GM12878 (cell line): ENCODE data around the gene AMOTL1.

ENCODE experiments used
- CEBPB ChIP-seq, 2 experiments: fragments of 150-350 bp in 1 of 2; IDR thresholded peaks; 2 replicates each; pipeline ENCODE4 v1.6.1; 2012 to 2014; ENCODE audit warnings: low read depth in 2 of 2, low read length in 2 of 2, borderline replicate concordance in 1 of 2, inconsistent platforms in 1 of 2
- ETV6 ChIP-seq, 2 experiments: fragments of 450-650 bp in 1 of 2; IDR thresholded peaks in 1 of 2; conservative IDR thresholded peaks in 1 of 2; 2 replicates each; pipeline ENCODE4 v1.6.1; 2014; ENCODE audit warnings: antibody characterized with exemption in 1 of 2, borderline replicate concordance in 1 of 2, low read depth in 1 of 2, mild to moderate bottlenecking in 1 of 2, moderate library complexity in 1 of 2
- JUNB ChIP-seq: IDR thresholded peaks from 2 replicates; pipeline ENCODE4 v1.6.1; 2016; ENCODE audit warnings: antibody characterized with exemption, mild to moderate bottlenecking
- POLR2A ChIP-seq: IDR thresholded peaks from 2 replicates; pipeline ENCODE4 v1.6.1; 2011; ENCODE audit warnings: low read depth, mild to moderate bottlenecking, low read length
- RAD51 ChIP-seq: fragments of 450-650 bp; IDR thresholded peaks from 2 replicates; pipeline ENCODE4 v1.6.1; 2016; ENCODE audit warnings: moderate library complexity, mild to moderate bottlenecking, inconsistent platforms
- RCOR1 ChIP-seq: conservative IDR thresholded peaks from 2 replicates; pipeline ENCODE4 v1.6.1; 2012; ENCODE audit warnings: low read depth, low read length, improper control_type of control experiment
- SREBF2 ChIP-seq: IDR thresholded peaks from 2 replicates; pipeline ENCODE4 v1.6.1; 2012; ENCODE audit warnings: mild to moderate bottlenecking, low read length
- ZNF207 ChIP-seq: fragments of 450-650 bp; IDR thresholded peaks from 2 replicates; pipeline ENCODE4 v1.6.1; 2014; ENCODE audit warnings: antibody characterized with exemption, mild to moderate bottlenecking, borderline replicate concordance
- ZNF687 ChIP-seq: fragments of 450-650 bp; IDR thresholded peaks from 2 replicates; pipeline ENCODE4 v1.6.1; 2017; ENCODE audit warnings: mild to moderate bottlenecking, moderate library complexity

- no peak for TF ChIP-seq POLR2A
- TF ChIP-seq CEBPB (IDR thresholded peaks at IDR 0.05; ENCODE audit: borderline replicate concordance in 1 of 2, low read depth in 2 of 2, low read length in 2 of 2), result no peak
- no peak for TF ChIP-seq JUNB
- no peak for TF ChIP-seq ETV6 (conservative IDR thresholded peaks at IDR 0.05 in 1 of 2, IDR thresholded peaks at IDR 0.05 in 1 of 2; ENCODE audit: borderline replicate concordance in 1 of 2, low read depth in 1 of 2)
- no peak for TF ChIP-seq SREBF2
- TF ChIP-seq ZNF207, result no peak
- TF ChIP-seq RCOR1, result no peak
- TF ChIP-seq RAD51, result no peak
- no peak for TF ChIP-seq ZNF687
These were observed 112.1 kb downstream of the AMOTL1 start for GRCh38 chr11:94880216-94880615.
